GM23338 (cell line): Measurements from ENCODE around the gene SLC9A9. TPM values are rescaled to one million over a fixed set of nuclear protein-coding genes. Genes with fewer than 3 reads are reported as not detected.

Experiments
- ATAC-seq: fragments of 200-7000 bp; cut with Tn5 transposase; 3 replicates; pipeline ENCODE4 v1.9.1; 2020
- DNase-seq: peaks from one replicate; pipeline ENCODE4 v3.0.0-alpha.2; 2015; ENCODE audit warnings: low spot score
- H2AFZ ChIP-seq: fragments of 200-600 bp; sonication (generic); 2 replicates; pipeline ENCODE4 v1.8.0; 2016; ENCODE audit warnings: antibody characterized with exemption, mild to moderate bottlenecking, moderate library complexity
- H3F3A ChIP-seq: fragments of 200-600 bp; sonication (generic); replicated peaks from 2 replicates; pipeline ENCODE4 v1.8.0; 2017; ENCODE audit warnings: antibody characterized with exemption, mixed run types, low read depth
- H3K27ac ChIP-seq: fragments of 200-600 bp; sonication (generic); 2 replicates; pipeline ENCODE4 v1.6.1; 2016; ENCODE audit warnings: low read depth
- H3K27me3 ChIP-seq: fragments of 200-600 bp; sonication (generic); 2 replicates; pipeline ENCODE4 v1.8.0; 2016; ENCODE audit warnings: mild to moderate bottlenecking, mixed run types, moderate library complexity; ENCODE audit not compliant: insufficient read depth
- H3K36me3 ChIP-seq: fragments of 200-600 bp; sonication (generic); 2 replicates; pipeline ENCODE4 v1.8.0; 2016; ENCODE audit warnings: mild to moderate bottlenecking; ENCODE audit not compliant: insufficient read depth
- H3K4me1 ChIP-seq: fragments of 200-600 bp; sonication (generic); 2 replicates; pipeline ENCODE4 v1.8.0; 2016; ENCODE audit warnings: mild to moderate bottlenecking, moderate library complexity; ENCODE audit not compliant: insufficient read depth
- H3K4me2 ChIP-seq: fragments of 200-600 bp; sonication (generic); 2 replicates; pipeline ENCODE4 v1.7.1; 2017; ENCODE audit warnings: mixed run types
- H3K4me3 ChIP-seq: fragments of 200-600 bp; sonication (generic); 2 replicates; pipeline ENCODE4 v1.6.1; 2016; ENCODE audit warnings: mixed run types
- H3K79me2 ChIP-seq: fragments of 200-600 bp; sonication (generic); replicated peaks from 2 replicates; pipeline ENCODE4 v1.8.0; 2017; ENCODE audit warnings: mild to moderate bottlenecking; ENCODE audit not compliant: insufficient read depth
- H3K9me2 ChIP-seq: fragments of 200-600 bp; sonication (generic); 2 replicates; pipeline ENCODE4 v1.8.0; 2017; ENCODE audit not compliant: insufficient read depth
- H4K20me1 ChIP-seq: fragments of 200-600 bp; sonication (generic); replicated peaks from 2 replicates; pipeline ENCODE4 v1.8.0; 2017; ENCODE audit warnings: mild to moderate bottlenecking; ENCODE audit not compliant: insufficient read depth
- H3K27ac Mint-ChIP-seq: 2 replicates; pipeline ENCODE4 v1.8.0; 2020; ENCODE audit warnings: inconsistent platforms, mild to moderate bottlenecking, moderate library complexity, mixed read lengths
- H3K27me3 Mint-ChIP-seq: 3 replicates; pipeline ENCODE4 v1.8.0; 2022; ENCODE audit warnings: low read depth, mild to moderate bottlenecking, moderate library complexity, mixed read lengths, inconsistent platforms; ENCODE audit not compliant: insufficient read depth, poor library complexity
- H3K36me3 Mint-ChIP-seq: 3 replicates; pipeline ENCODE4 v1.8.0; 2021; ENCODE audit warnings: low read depth, mild to moderate bottlenecking, inconsistent platforms, moderate library complexity, mixed read lengths
- H3K4me1 Mint-ChIP-seq: 3 replicates; pipeline ENCODE4 v1.8.0; 2020; ENCODE audit warnings: mild to moderate bottlenecking, inconsistent platforms, mixed read lengths
- H3K4me3 Mint-ChIP-seq: 3 replicates; pipeline ENCODE4 v1.8.0; 2021; ENCODE audit warnings: moderate library complexity, mild to moderate bottlenecking, inconsistent platforms, mixed read lengths
- H3K9me3 Mint-ChIP-seq: 3 replicates; pipeline ENCODE4 v1.8.0; 2020; ENCODE audit warnings: moderate library complexity, mild to moderate bottlenecking, inconsistent platforms, mixed read lengths
- CREB1 ChIP-seq: fragments of 250-450 bp; sonication (Bioruptor Pico); IDR thresholded peaks from 2 replicates; pipeline ENCODE4 v1.5.0; 2020; ENCODE audit warnings: low read depth, mild to moderate bottlenecking, moderate library complexity
- EZH2 ChIP-seq: fragments of 200-600 bp; sonication (generic); IDR thresholded peaks from one replicate; pipeline ENCODE4 v1.8.0; 2017; ENCODE audit warnings: antibody characterized with exemption, mild to moderate bottlenecking, low read depth; ENCODE audit not compliant: unreplicated experiment
- EZH2phosphoT487 ChIP-seq: fragments of 200-600 bp; sonication (generic); IDR thresholded peaks from one replicate; pipeline ENCODE4 v1.8.1; 2018; ENCODE audit warnings: antibody characterized with exemption; ENCODE audit not compliant: unreplicated experiment
- JUNB ChIP-seq: IDR thresholded peaks from one replicate; pipeline ENCODE4 v1.6.1; 2016; ENCODE audit warnings: antibody characterized with exemption; ENCODE audit not compliant: unreplicated experiment
- NANOG ChIP-seq: IDR thresholded peaks from 2 replicates; pipeline ENCODE4 v1.6.1; 2016; ENCODE audit warnings: antibody characterized with exemption, borderline replicate concordance
- POLR2AphosphoS5 ChIP-seq: IDR thresholded peaks from 2 replicates; pipeline ENCODE4 v1.6.1; 2016; ENCODE audit warnings: antibody characterized with exemption, low read depth
- STAT1 ChIP-seq: IDR thresholded peaks from one replicate; pipeline ENCODE4 v1.6.1; 2016; ENCODE audit warnings: antibody characterized with exemption; ENCODE audit not compliant: unreplicated experiment
- ZNF114 ChIP-seq: fragments of 250-450 bp; sonication (Bioruptor Pico); IDR thresholded peaks from 2 replicates; pipeline ENCODE4 v1.5.0; 2020; ENCODE audit warnings: mild to moderate bottlenecking, moderate library complexity
- ZNF331 ChIP-seq: fragments of 250-450 bp; sonication (Bioruptor Pico); IDR thresholded peaks from 2 replicates; pipeline ENCODE4 v1.5.0; 2020; ENCODE audit warnings: low read depth, mild to moderate bottlenecking, moderate library complexity
- polyA plus RNA-seq: library from polyadenylated mRNA; unstranded; fragments of >200 nt; fragmentation: Nextera tagmentation; extraction: Ambion mirVana; gene quantifications from 2 replicates; pipeline ENCODE4 v1.2.1, GENCODE V29; 2016
- total RNA-seq: library from RNA; depleted of rRNA; stranded (reverse); fragments of >200 nt; shearing (Covaris generic); gene quantifications from 2 replicates; pipeline ENCODE4 v1.2.3, GENCODE V29; 2014
- TF ChIP-seq, protein P1 (sequence below): fragments of 250-450 bp; sonication (Bioruptor Pico); IDR thresholded peaks from 2 replicates; pipeline ENCODE4 v1.5.0; 2020; ENCODE audit warnings: mild to moderate bottlenecking, moderate library complexity
- TF ChIP-seq, protein P2 (sequence below): IDR thresholded peaks from one replicate; pipeline ENCODE4 v1.6.1; 2018; ENCODE audit warnings: antibody characterized with exemption; ENCODE audit not compliant: unreplicated experiment
- TF ChIP-seq, protein P3 (sequence below): IDR thresholded peaks from 2 replicates; pipeline ENCODE4 v1.6.1; 2016; ENCODE audit warnings: antibody characterized with exemption
- TF ChIP-seq, protein P4 (sequence below), 2 experiments: fragments of 200-600 bp in 1 of 2; sonication (generic) in 1 of 2; conservative IDR thresholded peaks; 2 replicates each; pipeline versions ENCODE4 v1.5.1 to v1.6.1; 2016 to 2017; ENCODE audit warnings: antibody characterized with exemption in 2 of 2, low read depth in 2 of 2, mild to moderate bottlenecking in 2 of 2, moderate library complexity in 1 of 2

Gene SLC9A9
- total and polyA plus RNA-seq, 2 experiments from 2014 or later = 1.3 to 1.6 TPM

DNA sequence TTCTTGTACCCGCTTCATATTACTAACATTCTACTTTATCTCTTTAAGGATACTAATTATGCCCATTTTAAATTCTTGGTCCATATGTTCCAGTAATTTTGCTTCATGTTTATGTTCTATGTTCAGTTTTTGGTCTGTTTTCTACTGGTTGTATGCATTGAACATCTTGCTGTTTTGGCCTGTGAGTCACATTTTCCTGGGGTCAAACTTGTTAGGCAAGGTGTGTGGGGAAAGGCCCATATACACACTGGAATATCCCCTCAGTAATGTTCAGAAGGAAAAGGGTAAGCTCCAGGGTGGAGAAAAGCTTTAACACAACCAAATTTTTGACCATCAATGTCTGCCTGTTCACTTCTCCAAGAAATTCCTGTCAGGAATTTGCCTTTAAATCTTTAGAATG is 337.7 kb downstream of the SLC9A9 start:
- DNase-seq = no peak
- Mint-ChIP-seq H3K4me1 (no peaks in the 10 kb centered on the region), H3K4me3 (no peak overlapping the region), H3K27me3 (no peaks in the 10 kb centered on the region), H3K27ac (no peak overlapping the region), H3K36me3 (no peaks in the 10 kb centered on the region), H3K9me3 (no peaks in the 10 kb centered on the region)
- H3K79me2 ChIP-seq = no peaks in the 10 kb centered on the region
- H3K36me3 ChIP-seq = no peaks in the 10 kb centered on the region
- H3K27ac ChIP-seq = no peak overlapping the region
- H3K27me3 ChIP-seq = no peaks in the 10 kb centered on the region
- H3K4me3 ChIP-seq = no peak overlapping the region
- H3K9me2 ChIP-seq = no peaks in the 10 kb centered on the region; the same call in none of the 2 replicates
- H2AFZ ChIP-seq = no peak overlapping the region
- no peak overlapping the region for H3K4me2 ChIP-seq
- TF ChIP-seq, protein P1, sequence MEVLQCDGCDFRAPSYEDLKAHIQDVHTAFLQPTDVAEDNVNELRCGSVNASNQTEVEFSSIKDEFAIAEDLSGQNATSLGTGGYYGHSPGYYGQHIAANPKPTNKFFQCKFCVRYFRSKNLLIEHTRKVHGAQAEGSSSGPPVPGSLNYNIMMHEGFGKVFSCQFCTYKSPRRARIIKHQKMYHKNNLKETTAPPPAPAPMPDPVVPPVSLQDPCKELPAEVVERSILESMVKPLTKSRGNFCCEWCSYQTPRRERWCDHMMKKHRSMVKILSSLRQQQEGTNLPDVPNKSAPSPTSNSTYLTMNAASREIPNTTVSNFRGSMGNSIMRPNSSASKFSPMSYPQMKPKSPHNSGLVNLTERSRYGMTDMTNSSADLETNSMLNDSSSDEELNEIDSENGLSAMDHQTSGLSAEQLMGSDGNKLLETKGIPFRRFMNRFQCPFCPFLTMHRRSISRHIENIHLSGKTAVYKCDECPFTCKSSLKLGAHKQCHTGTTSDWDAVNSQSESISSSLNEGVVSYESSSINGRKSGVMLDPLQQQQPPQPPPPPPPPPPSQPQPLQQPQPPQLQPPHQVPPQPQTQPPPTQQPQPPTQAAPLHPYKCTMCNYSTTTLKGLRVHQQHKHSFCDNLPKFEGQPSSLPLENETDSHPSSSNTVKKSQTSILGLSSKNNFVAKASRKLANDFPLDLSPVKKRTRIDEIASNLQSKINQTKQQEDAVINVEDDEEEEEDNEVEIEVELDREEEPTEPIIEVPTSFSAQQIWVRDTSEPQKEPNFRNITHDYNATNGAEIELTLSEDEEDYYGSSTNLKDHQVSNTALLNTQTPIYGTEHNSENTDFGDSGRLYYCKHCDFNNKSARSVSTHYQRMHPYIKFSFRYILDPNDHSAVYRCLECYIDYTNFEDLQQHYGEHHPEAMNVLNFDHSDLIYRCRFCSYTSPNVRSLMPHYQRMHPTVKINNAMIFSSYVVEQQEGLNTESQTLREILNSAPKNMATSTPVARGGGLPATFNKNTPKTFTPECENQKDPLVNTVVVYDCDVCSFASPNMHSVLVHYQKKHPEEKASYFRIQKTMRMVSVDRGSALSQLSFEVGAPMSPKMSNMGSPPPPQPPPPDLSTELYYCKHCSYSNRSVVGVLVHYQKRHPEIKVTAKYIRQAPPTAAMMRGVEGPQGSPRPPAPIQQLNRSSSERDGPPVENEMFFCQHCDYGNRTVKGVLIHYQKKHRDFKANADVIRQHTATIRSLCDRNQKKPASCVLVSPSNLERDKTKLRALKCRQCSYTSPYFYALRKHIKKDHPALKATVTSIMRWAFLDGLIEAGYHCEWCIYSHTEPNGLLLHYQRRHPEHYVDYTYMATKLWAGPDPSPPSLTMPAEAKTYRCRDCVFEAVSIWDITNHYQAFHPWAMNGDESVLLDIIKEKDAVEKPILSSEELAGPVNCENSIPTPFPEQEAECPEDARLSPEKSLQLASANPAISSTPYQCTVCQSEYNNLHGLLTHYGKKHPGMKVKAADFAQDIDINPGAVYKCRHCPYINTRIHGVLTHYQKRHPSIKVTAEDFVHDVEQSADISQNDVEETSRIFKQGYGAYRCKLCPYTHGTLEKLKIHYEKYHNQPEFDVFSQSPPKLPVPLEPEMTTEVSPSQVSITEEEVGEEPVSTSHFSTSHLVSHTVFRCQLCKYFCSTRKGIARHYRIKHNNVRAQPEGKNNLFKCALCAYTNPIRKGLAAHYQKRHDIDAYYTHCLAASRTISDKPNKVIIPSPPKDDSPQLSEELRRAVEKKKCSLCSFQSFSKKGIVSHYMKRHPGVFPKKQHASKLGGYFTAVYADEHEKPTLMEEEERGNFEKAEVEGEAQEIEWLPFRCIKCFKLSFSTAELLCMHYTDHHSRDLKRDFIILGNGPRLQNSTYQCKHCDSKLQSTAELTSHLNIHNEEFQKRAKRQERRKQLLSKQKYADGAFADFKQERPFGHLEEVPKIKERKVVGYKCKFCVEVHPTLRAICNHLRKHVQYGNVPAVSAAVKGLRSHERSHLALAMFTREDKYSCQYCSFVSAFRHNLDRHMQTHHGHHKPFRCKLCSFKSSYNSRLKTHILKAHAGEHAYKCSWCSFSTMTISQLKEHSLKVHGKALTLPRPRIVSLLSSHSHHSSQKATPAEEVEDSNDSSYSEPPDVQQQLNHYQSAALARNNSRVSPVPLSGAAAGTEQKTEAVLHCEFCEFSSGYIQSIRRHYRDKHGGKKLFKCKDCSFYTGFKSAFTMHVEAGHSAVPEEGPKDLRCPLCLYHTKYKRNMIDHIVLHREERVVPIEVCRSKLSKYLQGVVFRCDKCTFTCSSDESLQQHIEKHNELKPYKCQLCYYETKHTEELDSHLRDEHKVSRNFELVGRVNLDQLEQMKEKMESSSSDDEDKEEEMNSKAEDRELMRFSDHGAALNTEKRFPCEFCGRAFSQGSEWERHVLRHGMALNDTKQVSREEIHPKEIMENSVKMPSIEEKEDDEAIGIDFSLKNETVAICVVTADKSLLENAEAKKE (CRISPR knock-in tag) = no peak
- TF ChIP-seq EZH2 (no peak), NANOG (no peak), ZNF114 (no peak), JUNB (no peak), CREB1 (CRISPR knock-in tag) (no peak), POLR2AphosphoS5 (no peak), ZNF331 (CRISPR knock-in tag) (no peak), STAT1 (no peak), EZH2phosphoT487 (no peak)
- TF ChIP-seq, protein P2, sequence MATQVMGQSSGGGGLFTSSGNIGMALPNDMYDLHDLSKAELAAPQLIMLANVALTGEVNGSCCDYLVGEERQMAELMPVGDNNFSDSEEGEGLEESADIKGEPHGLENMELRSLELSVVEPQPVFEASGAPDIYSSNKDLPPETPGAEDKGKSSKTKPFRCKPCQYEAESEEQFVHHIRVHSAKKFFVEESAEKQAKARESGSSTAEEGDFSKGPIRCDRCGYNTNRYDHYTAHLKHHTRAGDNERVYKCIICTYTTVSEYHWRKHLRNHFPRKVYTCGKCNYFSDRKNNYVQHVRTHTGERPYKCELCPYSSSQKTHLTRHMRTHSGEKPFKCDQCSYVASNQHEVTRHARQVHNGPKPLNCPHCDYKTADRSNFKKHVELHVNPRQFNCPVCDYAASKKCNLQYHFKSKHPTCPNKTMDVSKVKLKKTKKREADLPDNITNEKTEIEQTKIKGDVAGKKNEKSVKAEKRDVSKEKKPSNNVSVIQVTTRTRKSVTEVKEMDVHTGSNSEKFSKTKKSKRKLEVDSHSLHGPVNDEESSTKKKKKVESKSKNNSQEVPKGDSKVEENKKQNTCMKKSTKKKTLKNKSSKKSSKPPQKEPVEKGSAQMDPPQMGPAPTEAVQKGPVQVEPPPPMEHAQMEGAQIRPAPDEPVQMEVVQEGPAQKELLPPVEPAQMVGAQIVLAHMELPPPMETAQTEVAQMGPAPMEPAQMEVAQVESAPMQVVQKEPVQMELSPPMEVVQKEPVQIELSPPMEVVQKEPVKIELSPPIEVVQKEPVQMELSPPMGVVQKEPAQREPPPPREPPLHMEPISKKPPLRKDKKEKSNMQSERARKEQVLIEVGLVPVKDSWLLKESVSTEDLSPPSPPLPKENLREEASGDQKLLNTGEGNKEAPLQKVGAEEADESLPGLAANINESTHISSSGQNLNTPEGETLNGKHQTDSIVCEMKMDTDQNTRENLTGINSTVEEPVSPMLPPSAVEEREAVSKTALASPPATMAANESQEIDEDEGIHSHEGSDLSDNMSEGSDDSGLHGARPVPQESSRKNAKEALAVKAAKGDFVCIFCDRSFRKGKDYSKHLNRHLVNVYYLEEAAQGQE = no peak
- TF ChIP-seq, protein P3, sequence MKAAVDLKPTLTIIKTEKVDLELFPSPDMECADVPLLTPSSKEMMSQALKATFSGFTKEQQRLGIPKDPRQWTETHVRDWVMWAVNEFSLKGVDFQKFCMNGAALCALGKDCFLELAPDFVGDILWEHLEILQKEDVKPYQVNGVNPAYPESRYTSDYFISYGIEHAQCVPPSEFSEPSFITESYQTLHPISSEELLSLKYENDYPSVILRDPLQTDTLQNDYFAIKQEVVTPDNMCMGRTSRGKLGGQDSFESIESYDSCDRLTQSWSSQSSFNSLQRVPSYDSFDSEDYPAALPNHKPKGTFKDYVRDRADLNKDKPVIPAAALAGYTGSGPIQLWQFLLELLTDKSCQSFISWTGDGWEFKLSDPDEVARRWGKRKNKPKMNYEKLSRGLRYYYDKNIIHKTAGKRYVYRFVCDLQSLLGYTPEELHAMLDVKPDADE = no peak
- TF ChIP-seq, protein P4, sequence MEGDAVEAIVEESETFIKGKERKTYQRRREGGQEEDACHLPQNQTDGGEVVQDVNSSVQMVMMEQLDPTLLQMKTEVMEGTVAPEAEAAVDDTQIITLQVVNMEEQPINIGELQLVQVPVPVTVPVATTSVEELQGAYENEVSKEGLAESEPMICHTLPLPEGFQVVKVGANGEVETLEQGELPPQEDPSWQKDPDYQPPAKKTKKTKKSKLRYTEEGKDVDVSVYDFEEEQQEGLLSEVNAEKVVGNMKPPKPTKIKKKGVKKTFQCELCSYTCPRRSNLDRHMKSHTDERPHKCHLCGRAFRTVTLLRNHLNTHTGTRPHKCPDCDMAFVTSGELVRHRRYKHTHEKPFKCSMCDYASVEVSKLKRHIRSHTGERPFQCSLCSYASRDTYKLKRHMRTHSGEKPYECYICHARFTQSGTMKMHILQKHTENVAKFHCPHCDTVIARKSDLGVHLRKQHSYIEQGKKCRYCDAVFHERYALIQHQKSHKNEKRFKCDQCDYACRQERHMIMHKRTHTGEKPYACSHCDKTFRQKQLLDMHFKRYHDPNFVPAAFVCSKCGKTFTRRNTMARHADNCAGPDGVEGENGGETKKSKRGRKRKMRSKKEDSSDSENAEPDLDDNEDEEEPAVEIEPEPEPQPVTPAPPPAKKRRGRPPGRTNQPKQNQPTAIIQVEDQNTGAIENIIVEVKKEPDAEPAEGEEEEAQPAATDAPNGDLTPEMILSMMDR (conservative IDR thresholded peaks at IDR 0.05; ENCODE audit: low read depth in 2 of 2) = no peak
- ATAC-seq = no peak
- no peaks in the 10 kb centered on the region for H3F3A ChIP-seq
- no peaks in the 10 kb centered on the region for H4K20me1 ChIP-seq
- no peaks in the 10 kb centered on the region for H3K4me1 ChIP-seq
